Astrocyte of the spinal cord (primary cell): ENCODE results near the gene EEF1AKMT4.

ENCODE experiments used
- DNase-seq: peaks from one replicate; pipeline ENCODE4 v3.0.0; 2011; ENCODE audit warnings: low read depth, low spot score
- H3K4me3 ChIP-seq: 2 replicates; pipeline ENCODE4 v1.5.1; 2011; ENCODE audit warnings: low read depth, mild to moderate bottlenecking, low read length, moderate library complexity
- CTCF ChIP-seq: IDR thresholded peaks from 2 replicates; pipeline ENCODE4 v1.5.1; 2012; ENCODE audit warnings: low read depth, mild to moderate bottlenecking, low read length, inconsistent platforms
- in situ Hi-C: cut with HindIII; loops from 2 replicates; pipeline ENCODE4 v1.10.0; 2017; ENCODE audit warnings: low sequenced_read_pairs

Gene EEF1AKMT4

GRCh38 chr3:184249412-184250166 lies at the start of gene EEF1AKMT4:
Gene EEF1AKMT4 (plus strand): TSS chr3:184249672. CDS start chr3:184249695, 23 bp downstream.
- H3K4me3 ChIP-seq, result peak within 1 kb of the TSS; percentile 87
- DNase-seq, result peak; percentile 98
- in situ Hi-C loops, result no loop called here
- TF ChIP-seq CTCF, result peak; percentile 53

- TF ChIP-seq CTCF, result no peak
- no peak for DNase-seq
- in situ Hi-C loops, result no loop called here
- H3K4me3 ChIP-seq, result no peak overlapping the region
Measured at GRCh38 chr3:184200825-184201224, 48.6 kb upstream of the EEF1AKMT4 start.

GRCh38 chr3:184203526-184203925 lies 45.9 kb upstream of the EEF1AKMT4 start:
- in situ Hi-C loops, result no loop called here
- no peak for TF ChIP-seq CTCF
- no peak overlapping the region for H3K4me3 ChIP-seq
- no peak for DNase-seq

GRCh38 chr3:184209146-184209923 lies 40.1 kb upstream of the EEF1AKMT4 start:
- no peak for DNase-seq
- TF ChIP-seq CTCF, result no peak
- in situ Hi-C loops, result no loop called here

GRCh38 chr3:184211297-184211696 lies 38.2 kb upstream of the EEF1AKMT4 start:
- TF ChIP-seq CTCF, result no peak
- in situ Hi-C loops, result no loop called here
- no peak for DNase-seq
- no peak overlapping the region for H3K4me3 ChIP-seq

More at GRCh38 chr3:184209146-184209923, 40.1 kb upstream of the EEF1AKMT4 start:
- H3K4me3 ChIP-seq, result no peak overlapping the region

- in situ Hi-C loops, result no loop called here
- no peak for TF ChIP-seq CTCF
- no peak for DNase-seq
- no peak overlapping the region for H3K4me3 ChIP-seq
Measured at GRCh38 chr3:184211718-184212117, 37.8 kb upstream of the EEF1AKMT4 start.
